ENCODE results near the gene MATN1. TPM values are rescaled to one million over a fixed set of nuclear protein-coding genes. Genes with fewer than 3 reads are reported as not detected.

Gene MATN1
- total RNA-seq, 1 experiment from 2014 or later, result not detected

DNA sequence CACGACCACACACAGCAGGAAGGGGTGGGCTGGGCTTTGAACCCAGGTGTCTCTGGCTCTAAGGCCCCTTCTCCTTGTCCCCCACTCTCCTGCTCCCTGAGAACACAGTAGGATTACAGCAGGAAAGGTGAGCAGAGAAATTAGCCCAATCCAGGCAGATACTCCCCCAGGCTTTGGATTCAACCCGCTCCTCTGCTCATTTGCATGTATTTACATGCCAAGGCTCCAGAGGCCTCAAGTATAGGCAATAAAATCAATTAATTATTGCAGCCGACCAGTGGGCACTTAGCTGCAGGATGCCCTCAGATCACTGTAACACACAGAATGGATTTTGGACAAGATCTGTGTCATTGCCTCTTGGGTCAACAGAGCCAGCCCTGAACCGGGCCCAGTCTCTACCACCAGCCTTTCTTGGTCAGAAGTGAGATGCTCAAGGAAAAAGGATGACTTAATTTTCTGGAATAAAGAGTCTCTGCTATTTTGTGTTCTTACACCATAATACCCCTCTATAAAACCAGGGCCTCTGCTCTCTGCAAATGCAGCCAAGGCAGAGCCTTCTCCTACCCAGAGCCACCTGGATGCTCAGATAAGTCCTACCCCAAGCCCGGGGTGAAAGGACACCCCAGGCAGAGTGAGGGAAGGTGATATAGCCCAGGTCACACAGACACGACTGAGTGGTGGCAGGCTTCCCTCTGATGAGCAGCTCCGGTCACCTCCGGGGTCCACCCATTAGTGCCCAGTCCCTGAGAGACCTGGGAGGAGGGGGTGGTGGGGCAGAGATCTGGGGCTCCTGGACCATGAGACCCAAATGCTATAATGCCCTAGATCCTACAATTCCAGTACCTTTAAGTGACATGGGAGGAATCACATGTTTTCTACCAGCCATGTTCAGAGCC lies 28.9 kb downstream of the MATN1 start:
- Histone ChIP-seq H3K9me3 (no peaks in the 10 kb centered on the region), H3K4me1 (no peaks in the 10 kb centered on the region), H3K36me3 (ENCODE audit: control insufficient read depth, insufficient read depth, low read length) (no peaks in the 10 kb centered on the region), H3K27me3 (replicated peaks; ENCODE audit: control insufficient read depth, insufficient read depth, low read length) (no peaks in the 10 kb centered on the region), H3K4me3 (ENCODE audit: low read depth, low read length) (no peak overlapping the region)
- intact Hi-C loops (cut with micrococcal nuclease; ENCODE audit: unreplicated experiment), result no loop called here
- peaks cover 16% of the 10 kb centered on the region for H3K27me3 Mint-ChIP-seq (ENCODE audit: insufficient read depth, unreplicated experiment)
- H3K27ac Mint-ChIP-seq (ENCODE audit: unreplicated experiment), result no peak overlapping the region
- TF ChIP-seq, protein P1, sequence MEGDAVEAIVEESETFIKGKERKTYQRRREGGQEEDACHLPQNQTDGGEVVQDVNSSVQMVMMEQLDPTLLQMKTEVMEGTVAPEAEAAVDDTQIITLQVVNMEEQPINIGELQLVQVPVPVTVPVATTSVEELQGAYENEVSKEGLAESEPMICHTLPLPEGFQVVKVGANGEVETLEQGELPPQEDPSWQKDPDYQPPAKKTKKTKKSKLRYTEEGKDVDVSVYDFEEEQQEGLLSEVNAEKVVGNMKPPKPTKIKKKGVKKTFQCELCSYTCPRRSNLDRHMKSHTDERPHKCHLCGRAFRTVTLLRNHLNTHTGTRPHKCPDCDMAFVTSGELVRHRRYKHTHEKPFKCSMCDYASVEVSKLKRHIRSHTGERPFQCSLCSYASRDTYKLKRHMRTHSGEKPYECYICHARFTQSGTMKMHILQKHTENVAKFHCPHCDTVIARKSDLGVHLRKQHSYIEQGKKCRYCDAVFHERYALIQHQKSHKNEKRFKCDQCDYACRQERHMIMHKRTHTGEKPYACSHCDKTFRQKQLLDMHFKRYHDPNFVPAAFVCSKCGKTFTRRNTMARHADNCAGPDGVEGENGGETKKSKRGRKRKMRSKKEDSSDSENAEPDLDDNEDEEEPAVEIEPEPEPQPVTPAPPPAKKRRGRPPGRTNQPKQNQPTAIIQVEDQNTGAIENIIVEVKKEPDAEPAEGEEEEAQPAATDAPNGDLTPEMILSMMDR (IDR thresholded peaks at IDR 0.05; ENCODE audit: insufficient read depth in 1 of 2, low read depth in 1 of 2, low read length in 1 of 2, severe bottlenecking in 1 of 2, unreplicated experiment in 1 of 2), result no peak
- H3K4me3 Mint-ChIP-seq (ENCODE audit: unreplicated experiment), result no peak overlapping the region
- no peaks in the 10 kb centered on the region for H3K4me1 Mint-ChIP-seq (ENCODE audit: low read depth, unreplicated experiment)
- no peak for DNase-seq
- H3K36me3 Mint-ChIP-seq (ENCODE audit: insufficient read depth, unreplicated experiment), result no peaks in the 10 kb centered on the region
- H3K9me3 Mint-ChIP-seq (ENCODE audit: unreplicated experiment), result no peaks in the 10 kb centered on the region
- POLR2A ChIA-PET, result no interaction called here
- BruUV-seq (replicated peaks), result no TSS peak
- CTCF ChIA-PET, result no interaction called here

DNA sequence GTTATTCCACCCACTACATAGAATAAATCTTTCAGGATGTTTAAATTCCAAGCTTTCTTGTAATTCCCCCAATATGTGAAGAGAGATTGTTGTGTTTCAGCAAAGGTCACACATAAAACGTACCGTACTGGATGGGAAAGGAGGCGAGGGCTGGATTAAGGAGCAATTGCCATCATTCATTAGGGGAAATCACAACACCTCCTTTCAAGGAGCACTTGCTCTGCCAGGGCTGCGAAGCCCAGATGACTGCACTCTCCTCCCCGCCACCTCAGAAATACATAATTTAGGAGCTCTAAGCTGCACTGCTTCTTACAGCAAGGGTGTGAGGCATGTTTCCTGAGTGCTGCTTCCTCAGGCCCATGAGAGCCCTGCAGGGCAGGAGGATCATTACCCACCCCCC lies 29.6 kb downstream of the MATN1 start:
- H3K4me3 Mint-ChIP-seq (ENCODE audit: unreplicated experiment), result no peak overlapping the region
- H3K27me3 Mint-ChIP-seq (ENCODE audit: insufficient read depth, unreplicated experiment), result peaks cover 16% of the 10 kb centered on the region
- Histone ChIP-seq H3K9me3 (no peaks in the 10 kb centered on the region), H3K4me1 (no peaks in the 10 kb centered on the region), H3K4me3 (ENCODE audit: low read depth, low read length) (no peak overlapping the region), H3K36me3 (ENCODE audit: control insufficient read depth, insufficient read depth, low read length) (no peaks in the 10 kb centered on the region), H3K27me3 (replicated peaks; ENCODE audit: control insufficient read depth, insufficient read depth, low read length) (no peaks in the 10 kb centered on the region)
- no TSS peak for BruUV-seq (replicated peaks)
- no peak overlapping the region for H3K27ac Mint-ChIP-seq (ENCODE audit: unreplicated experiment)
- POLR2A ChIA-PET, result no interaction called here
- TF ChIP-seq, protein P1 (IDR thresholded peaks at IDR 0.05; ENCODE audit: insufficient read depth in 1 of 2, low read depth in 1 of 2, low read length in 1 of 2, severe bottlenecking in 1 of 2, unreplicated experiment in 1 of 2), result no peak
- H3K9me3 Mint-ChIP-seq (ENCODE audit: unreplicated experiment), result no peaks in the 10 kb centered on the region
- H3K4me1 Mint-ChIP-seq (ENCODE audit: low read depth, unreplicated experiment), result no peaks in the 10 kb centered on the region
- no peak for DNase-seq
- no peaks in the 10 kb centered on the region for H3K36me3 Mint-ChIP-seq (ENCODE audit: insufficient read depth, unreplicated experiment)
- intact Hi-C loops (cut with micrococcal nuclease; ENCODE audit: unreplicated experiment), result no loop called here
- CTCF ChIA-PET, result no interaction called here

GRCh38 chr1:30693366-30693765 lies 30.0 kb downstream of the MATN1 start:
- no peak overlapping the region for H3K4me3 Mint-ChIP-seq (ENCODE audit: unreplicated experiment)
- no peak for DNase-seq
- TF ChIP-seq, protein P1 (IDR thresholded peaks at IDR 0.05; ENCODE audit: insufficient read depth in 1 of 2, low read depth in 1 of 2, low read length in 1 of 2, severe bottlenecking in 1 of 2, unreplicated experiment in 1 of 2), result no peak
- Histone ChIP-seq H3K27me3 (replicated peaks; ENCODE audit: control insufficient read depth, insufficient read depth, low read length) (no peaks in the 10 kb centered on the region), H3K4me3 (ENCODE audit: low read depth, low read length) (no peak overlapping the region), H3K36me3 (ENCODE audit: control insufficient read depth, insufficient read depth, low read length) (no peaks in the 10 kb centered on the region), H3K4me1 (no peaks in the 10 kb centered on the region), H3K9me3 (no peaks in the 10 kb centered on the region)
- H3K27ac Mint-ChIP-seq (ENCODE audit: unreplicated experiment), result no peak overlapping the region
- POLR2A ChIA-PET, result no interaction called here
- H3K27me3 Mint-ChIP-seq (ENCODE audit: insufficient read depth, unreplicated experiment), result peaks cover 16% of the 10 kb centered on the region
- no peaks in the 10 kb centered on the region for H3K4me1 Mint-ChIP-seq (ENCODE audit: low read depth, unreplicated experiment)
- no peaks in the 10 kb centered on the region for H3K9me3 Mint-ChIP-seq (ENCODE audit: unreplicated experiment)
- intact Hi-C loops (cut with micrococcal nuclease; ENCODE audit: unreplicated experiment), result no loop called here
- no TSS peak for BruUV-seq (replicated peaks)
- CTCF ChIA-PET, result no interaction called here
- H3K36me3 Mint-ChIP-seq (ENCODE audit: insufficient read depth, unreplicated experiment), result no peaks in the 10 kb centered on the region
